WTC11 (cell line): ENCODE measurements around the gene SYPL2. TPM values are rescaled to one million over a fixed set of nuclear protein-coding genes. Genes with fewer than 3 reads are reported as not detected.

ENCODE experiments used
- ATAC-seq: fragments of 200-7000 bp; cut with Tn5 transposase; 2 replicates; pipeline ENCODE4 v1.10.0; 2021; ENCODE audit warnings: mild to moderate bottlenecking, moderate library complexity
- CTCF ChIA-PET: fragments of 300-600 bp; sonication (Branson Sonifier 250); formaldehyde crosslinking; loops from one replicate; lab custom pipeline; 2021; ENCODE audit warnings: antibody characterized with exemption; lab: Charles Lee
- POLR2A ChIA-PET: fragments of 350-600 bp; sonication (Branson Sonifier 250); formaldehyde crosslinking; loops from one replicate; lab custom pipeline; 2021; ENCODE audit warnings: antibody characterized with exemption; lab: Charles Lee
- DNase-seq: peaks from one replicate; pipeline ENCODE4 v3.0.0; 2021; ENCODE audit warnings: low spot score
- H3K27ac Mint-ChIP-seq: 2 replicates; pipeline ENCODE4 v1.8.0; 2021; ENCODE audit warnings: mixed read lengths
- H3K27me3 Mint-ChIP-seq: 2 replicates; pipeline ENCODE4 v1.8.0; 2021; ENCODE audit warnings: low read depth, mild to moderate bottlenecking, moderate library complexity, mixed read lengths
- H3K36me3 Mint-ChIP-seq: 2 replicates; pipeline ENCODE4 v1.8.0; 2021; ENCODE audit warnings: mixed read lengths
- H3K4me1 Mint-ChIP-seq: 2 replicates; pipeline ENCODE4 v1.8.0; 2022; ENCODE audit warnings: mixed read lengths
- H3K4me3 Mint-ChIP-seq: 2 replicates; pipeline ENCODE4 v1.8.0; 2021; ENCODE audit warnings: mild to moderate bottlenecking, moderate library complexity, mixed read lengths
- H3K9me3 Mint-ChIP-seq: 2 replicates; pipeline ENCODE4 v1.8.0; 2021; ENCODE audit warnings: mixed read lengths
- JUN ChIP-seq: sonication (generic); formaldehyde crosslinking; IDR thresholded peaks from 2 replicates; pipeline ENCODE4 v1.8.0; 2023; ENCODE audit warnings: mild to moderate bottlenecking, missing genetic modification reagents
- SOX15 ChIP-seq: fragments of 250-450 bp; sonication (Bioruptor Pico); IDR thresholded peaks from 2 replicates; pipeline ENCODE4 v1.9.0; 2021; ENCODE audit warnings: mild to moderate bottlenecking
- TCF7 ChIP-seq: sonication (generic); formaldehyde crosslinking; IDR thresholded peaks from 2 replicates; pipeline ENCODE4 v1.8.0; 2022; ENCODE audit warnings: mild to moderate bottlenecking, low read depth, missing genetic modification reagents, moderate library complexity
- TP53 ChIP-seq: sonication (generic); formaldehyde crosslinking; IDR thresholded peaks from 2 replicates; pipeline ENCODE4 v1.8.1; 2023; ENCODE audit warnings: mild to moderate bottlenecking, missing genetic modification reagents
- ZNF138 ChIP-seq: sonication (generic); formaldehyde crosslinking; conservative IDR thresholded peaks from 2 replicates; pipeline ENCODE4 v1.8.1; 2022; ENCODE audit warnings: mild to moderate bottlenecking, moderate library complexity, missing genetic modification reagents
- ZNF671 ChIP-seq: fragments of 250-450 bp; sonication (Bioruptor Pico); IDR thresholded peaks from 2 replicates; pipeline ENCODE4 v1.8.0; 2021; ENCODE audit warnings: mild to moderate bottlenecking
- total RNA-seq: library from RNA; stranded (reverse); gene quantifications from 3 replicates; pipeline ENCODE4 v1.2.3, GENCODE V29; 2021
- TF ChIP-seq, protein P1 (sequence below): fragments of 250-450 bp; sonication (Bioruptor Pico); IDR thresholded peaks from 2 replicates; pipeline ENCODE4 v1.9.0; 2021; ENCODE audit warnings: mild to moderate bottlenecking, borderline replicate concordance
- TF ChIP-seq, protein P2 (sequence below): sonication (generic); formaldehyde crosslinking; IDR thresholded peaks from 2 replicates; pipeline ENCODE4 v1.8.1; 2022; ENCODE audit warnings: mild to moderate bottlenecking, missing genetic modification reagents, moderate library complexity, borderline replicate concordance
- TF ChIP-seq, protein P3 (sequence below): fragments of 250-450 bp; sonication (Bioruptor Pico); conservative IDR thresholded peaks from 2 replicates; pipeline ENCODE4 v1.9.0; 2021; ENCODE audit warnings: mild to moderate bottlenecking
- TF ChIP-seq, protein P4 (sequence below): sonication (generic); formaldehyde crosslinking; IDR thresholded peaks from 2 replicates; pipeline ENCODE4 v1.8.0; 2022; ENCODE audit warnings: mild to moderate bottlenecking, missing genetic modification reagents
- TF ChIP-seq, protein P5 (sequence below): fragments of 250-450 bp; sonication (Bioruptor Pico); IDR thresholded peaks from 2 replicates; pipeline ENCODE4 v1.9.0; 2021; ENCODE audit warnings: moderate library complexity, mild to moderate bottlenecking, inconsistent platforms, borderline replicate concordance
- TF ChIP-seq, protein P6 (sequence below): sonication (generic); formaldehyde crosslinking; IDR thresholded peaks from 2 replicates; pipeline ENCODE4 v1.8.0; 2023; ENCODE audit warnings: mild to moderate bottlenecking, missing genetic modification reagents

The SYPL2 gene
- total RNA-seq, 1 experiment from 2014 or later, result 3.7 TPM

DNA sequence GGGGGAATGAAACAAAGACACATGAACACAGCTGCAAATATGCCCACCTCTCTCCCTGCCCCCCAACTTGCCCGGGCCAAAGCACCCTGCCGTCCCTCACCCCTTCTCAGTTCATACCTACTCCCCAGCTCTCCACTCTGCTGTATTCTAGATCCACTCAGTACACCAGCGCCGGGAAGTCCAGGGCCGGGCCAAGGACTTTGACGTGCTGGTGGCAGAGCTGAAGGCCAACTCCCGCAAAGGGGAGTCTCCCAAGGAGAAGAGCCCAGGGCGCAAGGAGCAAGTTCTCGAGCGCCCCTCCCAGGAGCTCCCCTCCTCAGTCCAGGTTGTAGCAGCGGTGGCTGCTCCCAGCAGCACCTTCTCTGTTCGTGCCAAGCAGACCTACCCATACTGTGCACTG is 22.4 kb downstream of the SYPL2 start:
- TF ChIP-seq JUN (CRISPR knock-in tag) (no peak), ZNF138 (no peak), ZNF671 (no peak), TCF7 (CRISPR knock-in tag) (no peak), SOX15 (no peak), TP53 (CRISPR knock-in tag) (no peak)
- TF ChIP-seq, protein P1, sequence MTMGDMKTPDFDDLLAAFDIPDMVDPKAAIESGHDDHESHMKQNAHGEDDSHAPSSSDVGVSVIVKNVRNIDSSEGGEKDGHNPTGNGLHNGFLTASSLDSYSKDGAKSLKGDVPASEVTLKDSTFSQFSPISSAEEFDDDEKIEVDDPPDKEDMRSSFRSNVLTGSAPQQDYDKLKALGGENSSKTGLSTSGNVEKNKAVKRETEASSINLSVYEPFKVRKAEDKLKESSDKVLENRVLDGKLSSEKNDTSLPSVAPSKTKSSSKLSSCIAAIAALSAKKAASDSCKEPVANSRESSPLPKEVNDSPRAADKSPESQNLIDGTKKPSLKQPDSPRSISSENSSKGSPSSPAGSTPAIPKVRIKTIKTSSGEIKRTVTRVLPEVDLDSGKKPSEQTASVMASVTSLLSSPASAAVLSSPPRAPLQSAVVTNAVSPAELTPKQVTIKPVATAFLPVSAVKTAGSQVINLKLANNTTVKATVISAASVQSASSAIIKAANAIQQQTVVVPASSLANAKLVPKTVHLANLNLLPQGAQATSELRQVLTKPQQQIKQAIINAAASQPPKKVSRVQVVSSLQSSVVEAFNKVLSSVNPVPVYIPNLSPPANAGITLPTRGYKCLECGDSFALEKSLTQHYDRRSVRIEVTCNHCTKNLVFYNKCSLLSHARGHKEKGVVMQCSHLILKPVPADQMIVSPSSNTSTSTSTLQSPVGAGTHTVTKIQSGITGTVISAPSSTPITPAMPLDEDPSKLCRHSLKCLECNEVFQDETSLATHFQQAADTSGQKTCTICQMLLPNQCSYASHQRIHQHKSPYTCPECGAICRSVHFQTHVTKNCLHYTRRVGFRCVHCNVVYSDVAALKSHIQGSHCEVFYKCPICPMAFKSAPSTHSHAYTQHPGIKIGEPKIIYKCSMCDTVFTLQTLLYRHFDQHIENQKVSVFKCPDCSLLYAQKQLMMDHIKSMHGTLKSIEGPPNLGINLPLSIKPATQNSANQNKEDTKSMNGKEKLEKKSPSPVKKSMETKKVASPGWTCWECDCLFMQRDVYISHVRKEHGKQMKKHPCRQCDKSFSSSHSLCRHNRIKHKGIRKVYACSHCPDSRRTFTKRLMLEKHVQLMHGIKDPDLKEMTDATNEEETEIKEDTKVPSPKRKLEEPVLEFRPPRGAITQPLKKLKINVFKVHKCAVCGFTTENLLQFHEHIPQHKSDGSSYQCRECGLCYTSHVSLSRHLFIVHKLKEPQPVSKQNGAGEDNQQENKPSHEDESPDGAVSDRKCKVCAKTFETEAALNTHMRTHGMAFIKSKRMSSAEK (CRISPR knock-in tag), result no peak
- TF ChIP-seq, protein P2, sequence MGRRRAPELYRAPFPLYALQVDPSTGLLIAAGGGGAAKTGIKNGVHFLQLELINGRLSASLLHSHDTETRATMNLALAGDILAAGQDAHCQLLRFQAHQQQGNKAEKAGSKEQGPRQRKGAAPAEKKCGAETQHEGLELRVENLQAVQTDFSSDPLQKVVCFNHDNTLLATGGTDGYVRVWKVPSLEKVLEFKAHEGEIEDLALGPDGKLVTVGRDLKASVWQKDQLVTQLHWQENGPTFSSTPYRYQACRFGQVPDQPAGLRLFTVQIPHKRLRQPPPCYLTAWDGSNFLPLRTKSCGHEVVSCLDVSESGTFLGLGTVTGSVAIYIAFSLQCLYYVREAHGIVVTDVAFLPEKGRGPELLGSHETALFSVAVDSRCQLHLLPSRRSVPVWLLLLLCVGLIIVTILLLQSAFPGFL (CRISPR knock-in tag), result no peak
- TF ChIP-seq, protein P3, sequence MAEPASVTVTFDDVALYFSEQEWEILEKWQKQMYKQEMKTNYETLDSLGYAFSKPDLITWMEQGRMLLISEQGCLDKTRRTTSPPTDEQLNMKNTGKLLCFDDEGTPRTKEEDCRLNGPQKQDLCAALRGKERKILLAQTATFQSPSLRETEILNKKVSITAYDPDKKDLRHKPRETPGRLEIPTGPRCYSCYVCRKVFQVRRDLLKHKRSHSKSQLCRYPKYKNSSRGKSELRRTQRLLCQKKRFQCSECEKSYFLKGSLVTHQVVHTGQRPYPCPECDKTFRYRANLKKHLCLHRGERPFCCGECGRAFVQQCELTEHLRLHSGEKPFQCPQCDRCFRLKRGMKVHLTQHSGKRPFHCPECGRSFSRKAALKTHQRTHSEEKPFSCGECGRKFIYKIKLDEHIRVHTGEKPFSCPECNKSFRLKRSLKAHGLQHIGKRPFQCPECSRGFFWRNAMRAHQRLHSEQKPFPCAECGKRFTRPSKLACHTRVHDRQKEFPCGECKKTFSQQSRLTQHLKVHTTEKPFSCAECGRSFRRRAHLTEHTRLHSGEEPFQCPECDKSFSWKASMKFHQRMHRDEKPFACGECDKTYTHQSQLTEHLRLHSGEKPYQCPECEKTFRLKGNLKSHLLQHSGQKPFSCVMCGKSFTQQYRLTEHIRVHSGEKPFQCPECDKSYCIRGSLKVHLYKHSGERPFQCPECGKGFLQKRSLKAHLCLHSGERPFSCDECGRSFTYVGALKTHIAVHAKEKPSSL (CRISPR knock-in tag), result no peak
- TF ChIP-seq, protein P4, sequence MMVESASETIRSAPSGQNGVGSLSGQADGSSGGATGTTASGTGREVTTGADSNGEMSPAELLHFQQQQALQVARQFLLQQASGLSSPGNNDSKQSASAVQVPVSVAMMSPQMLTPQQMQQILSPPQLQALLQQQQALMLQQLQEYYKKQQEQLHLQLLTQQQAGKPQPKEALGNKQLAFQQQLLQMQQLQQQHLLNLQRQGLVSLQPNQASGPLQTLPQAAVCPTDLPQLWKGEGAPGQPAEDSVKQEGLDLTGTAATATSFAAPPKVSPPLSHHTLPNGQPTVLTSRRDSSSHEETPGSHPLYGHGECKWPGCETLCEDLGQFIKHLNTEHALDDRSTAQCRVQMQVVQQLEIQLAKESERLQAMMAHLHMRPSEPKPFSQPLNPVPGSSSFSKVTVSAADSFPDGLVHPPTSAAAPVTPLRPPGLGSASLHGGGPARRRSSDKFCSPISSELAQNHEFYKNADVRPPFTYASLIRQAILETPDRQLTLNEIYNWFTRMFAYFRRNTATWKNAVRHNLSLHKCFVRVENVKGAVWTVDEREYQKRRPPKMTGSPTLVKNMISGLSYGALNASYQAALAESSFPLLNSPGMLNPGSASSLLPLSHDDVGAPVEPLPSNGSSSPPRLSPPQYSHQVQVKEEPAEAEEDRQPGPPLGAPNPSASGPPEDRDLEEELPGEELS, result no peak
- TF ChIP-seq, protein P5, sequence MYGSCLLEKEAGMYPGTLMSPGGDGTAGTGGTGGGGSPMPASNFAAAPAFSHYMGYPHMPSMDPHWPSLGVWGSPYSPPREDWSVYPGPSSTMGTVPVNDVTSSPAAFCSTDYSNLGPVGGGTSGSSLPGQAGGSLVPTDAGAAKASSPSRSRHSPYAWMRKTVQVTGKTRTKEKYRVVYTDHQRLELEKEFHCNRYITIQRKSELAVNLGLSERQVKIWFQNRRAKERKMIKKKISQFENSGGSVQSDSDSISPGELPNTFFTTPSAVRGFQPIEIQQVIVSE (CRISPR knock-in tag), result no peak
- TF ChIP-seq, protein P6, sequence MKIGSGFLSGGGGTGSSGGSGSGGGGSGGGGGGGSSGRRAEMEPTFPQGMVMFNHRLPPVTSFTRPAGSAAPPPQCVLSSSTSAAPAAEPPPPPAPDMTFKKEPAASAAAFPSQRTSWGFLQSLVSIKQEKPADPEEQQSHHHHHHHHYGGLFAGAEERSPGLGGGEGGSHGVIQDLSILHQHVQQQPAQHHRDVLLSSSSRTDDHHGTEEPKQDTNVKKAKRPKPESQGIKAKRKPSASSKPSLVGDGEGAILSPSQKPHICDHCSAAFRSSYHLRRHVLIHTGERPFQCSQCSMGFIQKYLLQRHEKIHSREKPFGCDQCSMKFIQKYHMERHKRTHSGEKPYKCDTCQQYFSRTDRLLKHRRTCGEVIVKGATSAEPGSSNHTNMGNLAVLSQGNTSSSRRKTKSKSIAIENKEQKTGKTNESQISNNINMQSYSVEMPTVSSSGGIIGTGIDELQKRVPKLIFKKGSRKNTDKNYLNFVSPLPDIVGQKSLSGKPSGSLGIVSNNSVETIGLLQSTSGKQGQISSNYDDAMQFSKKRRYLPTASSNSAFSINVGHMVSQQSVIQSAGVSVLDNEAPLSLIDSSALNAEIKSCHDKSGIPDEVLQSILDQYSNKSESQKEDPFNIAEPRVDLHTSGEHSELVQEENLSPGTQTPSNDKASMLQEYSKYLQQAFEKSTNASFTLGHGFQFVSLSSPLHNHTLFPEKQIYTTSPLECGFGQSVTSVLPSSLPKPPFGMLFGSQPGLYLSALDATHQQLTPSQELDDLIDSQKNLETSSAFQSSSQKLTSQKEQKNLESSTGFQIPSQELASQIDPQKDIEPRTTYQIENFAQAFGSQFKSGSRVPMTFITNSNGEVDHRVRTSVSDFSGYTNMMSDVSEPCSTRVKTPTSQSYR, result no peak
- ChIA-PET POLR2A (no interaction called here), CTCF (interaction anchor here (0.5 to 13.8 kb wide), 4 partner anchors 10 to 46 kb away, joined by 3 to 740 read pairs (median 16); partner anchors contain the start of gene GPR61)
- Mint-ChIP-seq H3K9me3 (no peaks in the 10 kb centered on the region), H3K27ac (no peak overlapping the region), H3K36me3 (peaks cover 3% of the 10 kb centered on the region; the same call in 1 of the 2 replicates), H3K27me3 (no peaks in the 10 kb centered on the region; the same call in 1 of the 2 replicates), H3K4me3 (no peak overlapping the region), H3K4me1 (peaks cover 23% of the 10 kb centered on the region)
- no peak for DNase-seq
- ATAC-seq, result no peak
